Left ventricle myocardium superior (tissue), 1 donor: ENCODE data around the gene SRMS. TPM values are rescaled to one million over a fixed set of nuclear protein-coding genes. Genes with fewer than 3 reads are reported as not detected.

Experiments used
- ATAC-seq: fragments of 200-7000 bp; cut with Tn5 transposase; one replicate; pipeline ENCODE4 v1.9.1; 2020; ENCODE audit warnings: mild to moderate bottlenecking, moderate library complexity
- DNase-seq: peaks from one replicate; pipeline ENCODE4 v3.0.0-alpha.2; 2020
- intact Hi-C: fragments of 100-400 bp; cut with micrococcal nuclease; formaldehyde crosslinking; loops from one replicate; pipeline ENCODE4 v1.11.0; 2022
- total RNA-seq: library from RNA; stranded (reverse); fragmentation: NEBNext Ultra II Directional; extraction: Animal tissue kit (Norgen Biotek cat#: 25700); gene quantifications from one replicate; pipeline ENCODE4 v1.2.1, GENCODE V29; 2021
- donor health status: DM: no; HTN: yes; CAD: no; lungs with severe emphysema.

The SRMS gene
- total RNA-seq, 1 donor from 2014 or later, result not detected

DNA sequence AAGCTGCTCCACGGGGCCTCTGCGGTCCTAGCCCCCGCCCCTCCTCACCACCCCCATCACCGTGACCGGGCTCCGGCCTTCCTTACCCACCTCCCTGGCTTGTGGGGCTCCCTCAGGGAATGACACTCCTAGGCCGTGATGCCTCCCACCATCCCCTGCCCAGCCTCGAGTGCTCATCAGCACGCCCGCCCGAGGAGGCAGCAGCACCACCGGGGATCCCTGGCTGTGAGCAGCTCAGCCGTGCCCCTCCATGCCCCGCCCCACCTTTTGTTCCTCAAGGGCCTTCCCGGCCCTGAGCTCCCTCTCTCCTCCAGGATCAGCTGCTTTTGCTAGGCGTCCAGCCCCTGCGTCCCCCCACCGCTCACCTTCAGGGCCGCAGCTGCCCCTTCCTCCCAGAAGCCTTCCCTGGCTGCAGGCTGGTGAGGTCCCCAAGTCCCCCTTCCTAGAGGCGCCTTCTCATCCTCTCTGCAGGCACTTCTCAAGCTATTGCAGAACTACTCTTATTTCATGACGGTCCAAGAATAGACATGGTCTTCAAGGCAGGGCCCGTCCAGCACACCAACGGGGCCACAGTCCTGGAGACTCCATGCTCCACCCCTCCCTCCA, 9.4 kb upstream of the SRMS start:
- ATAC-seq (no peak), DNase-seq (no peak)
- intact Hi-C loops, result no loop called here

- ATAC-seq (no peak), DNase-seq (peak; percentile 28)
- intact Hi-C loops, result no loop called here
Measured at GRCh38 chr20:63555661-63556381, 8.3 kb upstream of the SRMS start.

- intact Hi-C loops, result no loop called here
- DNase-seq (peak; percentile 31), ATAC-seq (no peak)
Measured at GRCh38 chr20:63554361-63555278, 7.1 kb upstream of the SRMS start.

DNA sequence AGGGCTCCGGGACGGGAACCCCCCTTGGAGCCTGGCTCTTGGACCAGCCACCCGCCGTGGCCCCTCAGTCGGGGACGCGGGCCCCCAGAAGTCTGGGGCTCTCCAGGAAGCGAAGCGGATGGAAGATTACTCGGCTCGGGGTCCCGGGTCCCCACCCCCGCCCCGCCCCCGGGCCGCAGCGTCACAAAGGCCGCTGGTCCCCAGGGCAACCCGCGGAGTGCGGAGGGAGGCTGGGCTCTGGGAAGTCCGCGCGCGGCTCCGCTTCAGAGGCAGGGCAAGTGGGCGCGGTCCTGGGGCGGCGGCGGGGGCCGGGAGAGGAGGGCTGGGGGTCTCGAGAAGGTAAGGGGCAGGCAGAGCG, 6.4 kb upstream of the SRMS start, which contains the start of gene FNDC11:
Gene FNDC11 (plus strand): TSS at position 227 of the 358 bp plus-strand sequence. CDS start 1,505 bp downstream, outside the sequence.
- DNase-seq (peak; percentile 66), ATAC-seq (peak; percentile 63)
- intact Hi-C loops, result no loop called here

GRCh38 chr20:63553251-63553932, 5.8 kb upstream of the SRMS start:
- intact Hi-C loops, result no loop called here
- ATAC-seq, result peak; percentile 82

GRCh38 chr20:63552481-63553249, 5.1 kb upstream of the SRMS start:
- no peak for ATAC-seq
- DNase-seq, result no peak
- intact Hi-C loops, result no loop called here

More at GRCh38 chr20:63553251-63553932, 5.8 kb upstream of the SRMS start:
- peak; percentile 81 for DNase-seq

- no peak for DNase-seq
- intact Hi-C loops, result no loop called here
- no peak for ATAC-seq
Measured at GRCh38 chr20:63551068-63551467, 3.5 kb upstream of the SRMS start.

- ATAC-seq, result no peak
- DNase-seq, result no peak
- intact Hi-C loops, result no loop called here
Measured at GRCh38 chr20:63549679-63550282, 2.2 kb upstream of the SRMS start.

GRCh38 chr20:63549019-63549418, 1.5 kb upstream of the SRMS start:
- DNase-seq, result no peak
- ATAC-seq, result no peak
- intact Hi-C loops, result no loop called here

- no peak for ATAC-seq
- intact Hi-C loops, result no loop called here
- DNase-seq, result no peak
Measured at GRCh38 chr20:63548542-63548941, 993 bp upstream of the SRMS start.

DNA sequence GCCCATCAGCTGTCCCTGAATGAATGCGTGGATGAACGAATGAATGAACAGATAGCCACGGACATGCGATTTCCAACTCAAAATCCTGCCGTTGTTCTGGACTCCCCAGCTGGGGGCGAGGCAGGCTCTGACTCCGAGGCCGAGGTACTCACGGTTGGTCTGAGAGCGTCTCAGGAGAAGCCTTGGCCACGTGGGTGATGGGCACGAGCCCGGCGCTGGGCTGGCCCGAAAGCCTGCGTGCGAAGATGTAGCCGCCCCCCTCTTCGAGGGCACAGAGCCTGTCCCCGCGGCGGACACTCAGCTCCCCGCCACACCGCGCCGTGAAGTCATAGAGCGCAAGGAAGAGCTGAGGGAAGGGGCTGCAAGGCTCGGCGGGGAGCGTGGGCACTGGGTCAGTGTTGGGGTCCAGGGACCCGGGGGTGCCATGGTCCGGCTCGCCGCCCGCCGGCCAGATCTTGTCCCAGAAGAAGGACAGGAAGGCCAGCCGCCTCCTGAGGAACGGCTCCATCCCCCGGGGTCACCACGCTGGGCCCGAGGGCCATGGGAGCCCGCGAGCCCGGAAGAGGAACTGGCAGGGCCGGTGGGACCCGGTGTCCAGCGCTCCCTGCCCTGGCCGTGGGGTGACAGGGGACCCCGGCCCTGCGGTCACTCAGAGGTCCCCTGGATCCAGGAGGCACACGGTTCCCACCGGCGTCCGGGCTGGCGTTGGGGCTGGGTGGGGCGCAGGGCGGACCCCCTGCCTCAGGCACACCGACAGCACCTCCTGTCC, 409 bp downstream of the SRMS start:
- DNase-seq (no peak), ATAC-seq (no peak)
- intact Hi-C loops, result no loop called here

DNA sequence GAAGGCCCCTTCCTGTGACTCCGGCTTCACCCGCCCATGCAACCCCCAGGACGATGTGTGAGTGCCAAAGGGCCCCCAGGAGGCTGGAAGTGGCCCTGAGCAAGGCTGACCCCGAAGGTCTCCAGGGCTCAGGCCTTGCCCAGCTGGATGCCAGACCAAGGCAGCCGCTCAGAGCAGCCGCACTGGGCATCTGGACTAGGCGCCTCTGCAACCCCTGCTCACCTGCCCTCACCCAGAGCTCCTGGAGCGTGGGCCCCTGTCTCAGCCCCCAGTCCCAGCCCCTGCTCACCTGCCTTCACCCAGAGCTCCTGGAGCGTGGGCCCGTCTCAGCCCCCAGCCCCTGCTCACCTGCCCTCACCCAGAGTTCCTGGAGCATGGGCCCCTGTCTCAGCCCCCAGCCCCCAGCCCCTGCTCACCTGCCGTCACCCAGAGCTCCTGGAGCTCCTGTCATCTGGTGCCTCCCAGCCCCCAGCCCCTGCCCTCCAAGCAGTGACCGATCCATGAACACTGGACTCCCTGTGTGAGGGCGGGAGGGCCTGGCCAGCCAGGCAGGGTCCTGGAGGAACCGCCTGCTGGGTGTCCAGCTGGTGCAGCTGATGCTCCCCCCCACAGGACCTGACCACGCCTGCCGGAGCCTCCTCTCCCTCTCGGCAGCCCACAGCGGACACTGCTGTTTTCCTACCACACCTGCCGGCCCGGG, 1.1 kb downstream of the SRMS start:
- no peak for ATAC-seq
- intact Hi-C loops, result no loop called here
- DNase-seq, result no peak

GRCh38 chr20:63545814-63546213, 1.7 kb downstream of the SRMS start:
- ATAC-seq (no peak), DNase-seq (no peak)
- intact Hi-C loops, result no loop called here

GRCh38 chr20:63544958-63545516, 2.5 kb downstream of the SRMS start:
- no peak for ATAC-seq
- no peak for DNase-seq
- intact Hi-C loops, result no loop called here

GRCh38 chr20:63544241-63544957, 3.1 kb downstream of the SRMS start:
- intact Hi-C loops, result no loop called here
- ATAC-seq, result no peak
- no peak for DNase-seq

- DNase-seq, result no peak
- intact Hi-C loops, result no loop called here
- no peak for ATAC-seq
Measured at GRCh38 chr20:63543733-63544132, 3.8 kb downstream of the SRMS start.
